Activated CD8-positive, alpha-beta T cell treated with anti-CD3 and anti-CD28 coated beads for 36 hours (primary cell): Measurements from ENCODE around the gene HACL1. TPM values are rescaled to one million over a fixed set of nuclear protein-coding genes. Genes with fewer than 3 reads are reported as not detected.
"Not testable (repeated sequence)": the region's sequence is repeated elsewhere in the genome, so short reads cannot be mapped to it uniquely, and the experiment has no call there.

ENCODE experiments used
- ATAC-seq: fragments of 200-7000 bp; cut with Tn5 transposase; one replicate; pipeline ENCODE4 v1.10.0; 2021; ENCODE audit warnings: mild to moderate bottlenecking, moderate library complexity
- CTCF ChIA-PET: fragments of 350-600 bp; sonication (Branson Sonifier 250); formaldehyde crosslinking; loops from one replicate; lab custom pipeline; 2021; ENCODE audit warnings: antibody characterized with exemption; lab: Charles Lee
- POLR2A ChIA-PET: fragments of 350-600 bp; sonication (Branson Sonifier 250); formaldehyde crosslinking; loops from one replicate; lab custom pipeline; 2021; ENCODE audit warnings: antibody characterized with exemption; lab: Charles Lee
- DNase-seq: peaks from one replicate; pipeline ENCODE4 v3.0.0-alpha.2; 2020
- H3K27ac Mint-ChIP-seq: one replicate; pipeline ENCODE4 v1.8.0; 2021; ENCODE audit warnings: mild to moderate bottlenecking, mixed read lengths
- H3K27me3 Mint-ChIP-seq: one replicate; pipeline ENCODE4 v1.8.0; 2021; ENCODE audit warnings: mixed read lengths
- H3K36me3 Mint-ChIP-seq: one replicate; pipeline ENCODE4 v1.8.0; 2021; ENCODE audit warnings: low read depth, mixed read lengths
- H3K4me1 Mint-ChIP-seq: one replicate; pipeline ENCODE4 v1.8.0; 2021; ENCODE audit warnings: low read depth, mixed read lengths
- H3K4me3 Mint-ChIP-seq: one replicate; pipeline ENCODE4 v1.8.0; 2021; ENCODE audit warnings: mild to moderate bottlenecking, moderate library complexity, mixed read lengths
- H3K9me3 Mint-ChIP-seq: one replicate; pipeline ENCODE4 v1.8.0; 2021; ENCODE audit warnings: mixed read lengths
- intact Hi-C: fragments of 100-400 bp; cut with micrococcal nuclease; formaldehyde crosslinking; loops from one replicate; pipeline ENCODE4 v1.10.0; 2022
- total RNA-seq, 2 experiments: library from RNA; stranded (reverse); gene quantifications; one replicate each; pipeline ENCODE4 v1.2.3, GENCODE V29; 2021
- TF ChIP-seq, protein P1 (sequence below): fragments of 200-600 bp; IDR thresholded peaks from one replicate; pipeline ENCODE4 v1.8.0; 2022; ENCODE audit warnings: antibody characterized with exemption, mild to moderate bottlenecking

HACL1 gene
- total RNA-seq, 2 experiments from 2014 or later: 23.6 to 32.0 TPM

DNA sequence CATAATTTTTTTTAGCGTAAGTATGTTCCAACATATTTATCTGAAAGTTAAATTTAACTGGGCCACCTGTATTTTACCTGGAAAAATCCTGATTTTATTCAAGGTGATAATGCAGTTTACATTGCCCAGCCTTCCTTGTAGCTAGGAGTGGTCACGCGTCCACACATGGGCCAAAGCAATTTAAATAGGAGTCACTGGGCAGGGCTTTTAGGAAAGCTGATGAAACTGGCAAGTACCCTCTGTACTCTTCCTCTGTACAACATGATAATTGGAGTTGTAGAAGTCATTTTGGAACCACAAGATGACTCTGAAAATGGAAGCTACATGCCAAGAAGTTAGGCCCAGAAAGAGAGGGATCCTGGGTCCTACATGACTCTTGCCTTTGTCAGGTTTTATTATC, 9.6 kb upstream of the HACL1 start:
- CTCF ChIA-PET: interaction anchor here (1.1 to 1.8 kb wide), 2 partner anchors 10 to 20 kb away, joined by 4 to 6 read pairs; partner anchors contain the start of genes BTD and HACL1
- DNase-seq: no peak
- POLR2A ChIA-PET: interaction anchor here (0.6 to 0.7 kb wide), 2 partner anchors 9 to 27 kb away, joined by 3 read pairs; partner anchors contain the start of genes BTD and HACL1
- H3K4me3 Mint-ChIP-seq: no peak overlapping the region
- H3K4me1 Mint-ChIP-seq: no peaks in the 10 kb centered on the region
- H3K9me3 Mint-ChIP-seq: no peaks in the 10 kb centered on the region
- H3K27ac Mint-ChIP-seq: no peak overlapping the region
- TF ChIP-seq, protein P1, sequence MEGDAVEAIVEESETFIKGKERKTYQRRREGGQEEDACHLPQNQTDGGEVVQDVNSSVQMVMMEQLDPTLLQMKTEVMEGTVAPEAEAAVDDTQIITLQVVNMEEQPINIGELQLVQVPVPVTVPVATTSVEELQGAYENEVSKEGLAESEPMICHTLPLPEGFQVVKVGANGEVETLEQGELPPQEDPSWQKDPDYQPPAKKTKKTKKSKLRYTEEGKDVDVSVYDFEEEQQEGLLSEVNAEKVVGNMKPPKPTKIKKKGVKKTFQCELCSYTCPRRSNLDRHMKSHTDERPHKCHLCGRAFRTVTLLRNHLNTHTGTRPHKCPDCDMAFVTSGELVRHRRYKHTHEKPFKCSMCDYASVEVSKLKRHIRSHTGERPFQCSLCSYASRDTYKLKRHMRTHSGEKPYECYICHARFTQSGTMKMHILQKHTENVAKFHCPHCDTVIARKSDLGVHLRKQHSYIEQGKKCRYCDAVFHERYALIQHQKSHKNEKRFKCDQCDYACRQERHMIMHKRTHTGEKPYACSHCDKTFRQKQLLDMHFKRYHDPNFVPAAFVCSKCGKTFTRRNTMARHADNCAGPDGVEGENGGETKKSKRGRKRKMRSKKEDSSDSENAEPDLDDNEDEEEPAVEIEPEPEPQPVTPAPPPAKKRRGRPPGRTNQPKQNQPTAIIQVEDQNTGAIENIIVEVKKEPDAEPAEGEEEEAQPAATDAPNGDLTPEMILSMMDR: no peak
- intact Hi-C loops: no loop called here
- no peaks in the 10 kb centered on the region for H3K36me3 Mint-ChIP-seq
- H3K27me3 Mint-ChIP-seq: no peaks in the 10 kb centered on the region
- no peak for ATAC-seq

DNA sequence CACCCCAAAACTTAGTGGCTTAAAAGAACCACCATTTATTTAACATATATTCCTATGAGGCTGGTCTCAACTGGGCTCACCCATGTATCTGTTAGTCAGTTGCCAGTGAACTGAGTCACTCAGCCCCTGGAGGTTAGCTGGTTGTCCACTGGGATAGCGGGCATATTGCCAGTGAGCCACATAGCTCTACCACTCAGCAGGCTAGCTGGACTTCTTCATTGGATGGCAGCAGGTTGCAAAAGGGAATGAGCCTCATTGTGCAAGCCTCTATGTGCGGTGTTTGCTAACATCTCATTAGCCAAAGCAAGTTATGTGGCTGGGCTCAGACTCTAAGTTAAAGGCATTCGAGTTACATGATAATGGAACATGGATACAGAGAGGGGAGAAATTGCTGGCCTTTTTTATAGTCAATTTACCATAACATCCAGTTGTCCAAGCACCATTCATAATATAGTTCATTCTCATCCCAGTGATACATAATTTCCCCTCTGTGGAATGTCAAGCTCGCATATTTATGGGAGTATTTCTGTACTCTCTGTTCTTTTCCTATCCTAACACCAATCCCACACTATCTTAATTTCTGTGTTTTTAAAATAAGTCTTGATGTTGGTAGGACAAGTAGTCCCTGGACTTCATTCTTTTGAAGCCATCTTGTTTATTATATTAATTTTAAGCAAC, 8.9 kb upstream of the HACL1 start:
- no peak overlapping the region for H3K4me3 Mint-ChIP-seq
- intact Hi-C loops: no loop called here
- H3K27ac Mint-ChIP-seq: no peak overlapping the region
- ChIA-PET POLR2A (interaction anchor here (0.7 kb wide), 1 partner anchor 9 kb away, joined by 3 read pairs; the partner anchor contains the start of genes BTD and HACL1), CTCF (interaction anchor here (1.8 kb wide), 1 partner anchor 9 kb away, joined by 4 read pairs; the partner anchor contains the start of genes BTD and HACL1)
- H3K27me3 Mint-ChIP-seq: no peaks in the 10 kb centered on the region
- TF ChIP-seq, protein P1: no peak
- ATAC-seq (no peak), DNase-seq (no peak)
- H3K9me3 Mint-ChIP-seq: no peaks in the 10 kb centered on the region
- H3K4me1 Mint-ChIP-seq: no peaks in the 10 kb centered on the region
- no peaks in the 10 kb centered on the region for H3K36me3 Mint-ChIP-seq

DNA sequence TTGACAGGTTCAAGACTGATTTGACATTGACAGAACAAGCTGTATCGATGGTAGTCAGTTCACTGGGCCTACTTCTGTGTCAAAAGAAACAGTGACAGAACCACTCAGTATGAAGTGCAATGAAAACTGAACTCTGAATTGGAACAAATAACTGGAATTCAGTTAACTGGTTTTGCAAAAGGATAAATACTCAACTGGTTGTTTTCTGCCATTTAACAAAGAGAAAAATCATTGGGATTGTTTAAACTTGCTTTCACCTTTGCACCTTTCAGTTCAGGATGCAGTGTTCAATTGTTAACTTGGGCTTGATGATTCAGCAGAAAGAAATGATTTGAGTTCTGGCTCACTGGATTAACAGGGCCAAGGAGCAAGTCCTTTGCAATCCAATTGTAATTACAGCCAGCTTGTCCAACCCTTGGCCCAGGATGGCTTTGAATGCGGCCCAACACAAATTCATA, 5.1 kb upstream of the HACL1 start:
- ChIA-PET CTCF (interaction anchor here (0.8 to 1.7 kb wide), 2 partner anchors 18 to 201 kb away, joined by 3 to 7 read pairs; no protein-coding TSS in a partner anchor), POLR2A (interaction anchor here (1.8 kb wide), 1 partner anchor 29 kb away, joined by 6 read pairs; no protein-coding TSS in a partner anchor)
- Mint-ChIP-seq H3K4me3 (no peak overlapping the region), H3K4me1 (peaks cover 11% of the 10 kb centered on the region), H3K9me3 (peaks cover 9% of the 10 kb centered on the region), H3K36me3 (peaks cover 16% of the 10 kb centered on the region), H3K27me3 (no peaks in the 10 kb centered on the region), H3K27ac (no peak overlapping the region)
- TF ChIP-seq, protein P1: no peak
- DNase-seq: no peak
- ATAC-seq: no peak
- intact Hi-C loops: no loop called here

DNA sequence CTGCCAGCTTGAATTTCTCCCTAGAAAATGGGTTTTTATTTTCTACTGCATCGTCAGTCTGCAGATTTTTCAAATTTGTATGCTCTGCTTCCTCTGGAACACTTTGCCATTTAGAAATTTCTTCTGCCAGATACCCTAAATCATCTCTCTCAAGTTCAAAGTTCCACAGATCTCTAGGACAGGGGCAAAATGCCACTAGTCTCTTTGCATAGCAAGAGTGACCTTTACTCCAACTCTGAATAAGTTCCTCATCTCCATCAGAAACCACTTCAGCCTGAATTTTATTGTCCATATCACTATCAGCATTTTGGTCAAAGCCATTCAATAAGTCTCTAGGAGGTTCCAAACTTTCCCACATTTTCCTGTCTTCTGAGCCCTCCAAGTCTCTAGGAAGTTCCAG, 3.2 kb upstream of the HACL1 start:
- POLR2A ChIA-PET, H3K27me3 Mint-ChIP-seq, H3K4me3 Mint-ChIP-seq, H3K27ac Mint-ChIP-seq, DNase-seq, H3K9me3 Mint-ChIP-seq, ATAC-seq, intact Hi-C loops: not testable (repeated sequence)
- CTCF ChIA-PET: interaction anchor here (0.8 to 1.1 kb wide), 2 partner anchors 26 to 34 kb away, joined by 3 read pairs; no protein-coding TSS in a partner anchor
- peaks cover 19% of the 10 kb centered on the region for H3K4me1 Mint-ChIP-seq
- H3K36me3 Mint-ChIP-seq: peaks cover 17% of the 10 kb centered on the region

DNA sequence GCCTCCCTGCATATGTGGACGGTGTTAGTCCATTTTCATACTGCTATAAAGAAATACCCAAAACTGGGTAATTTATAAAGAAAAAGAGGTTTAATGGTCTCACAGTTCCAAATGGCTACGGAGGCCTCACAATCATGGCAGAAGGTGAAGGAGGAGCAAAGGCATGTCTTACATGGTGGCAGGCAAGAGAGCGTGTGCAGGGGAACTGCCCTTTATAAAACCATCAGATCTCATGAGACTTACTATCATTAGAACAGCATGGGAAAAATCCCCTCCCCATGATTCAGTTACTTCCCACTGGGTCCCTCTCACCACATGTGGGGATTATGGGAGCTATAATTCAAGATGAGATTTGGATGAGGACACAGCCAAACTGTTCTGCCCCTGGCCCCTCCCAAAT, 1.4 kb upstream of the HACL1 start:
- H3K9me3 Mint-ChIP-seq, H3K27me3 Mint-ChIP-seq, intact Hi-C loops, DNase-seq, ATAC-seq, CTCF ChIA-PET, POLR2A ChIA-PET: not testable (repeated sequence)
- peaks cover 33% of the 10 kb centered on the region for H3K4me1 Mint-ChIP-seq
- H3K4me3 Mint-ChIP-seq: peak overlapping the region; percentile 100
- peak overlapping the region; percentile 93 for H3K27ac Mint-ChIP-seq
- peaks cover 20% of the 10 kb centered on the region for H3K36me3 Mint-ChIP-seq
